HG03045 (cell line): Measurements from ENCODE around the gene RAET1L.
"Not testable (repeated sequence)": the region's sequence is repeated elsewhere in the genome, so short reads cannot be mapped to it uniquely, and the experiment has no call there.

Experiments
- ATAC-seq: cut with Tn5 transposase; IDR thresholded peaks from one replicate; pipeline ENCODE4 v1.9.1; 2021; ENCODE audit warnings: mild to moderate bottlenecking, moderate library complexity; ENCODE audit not compliant: unreplicated experiment

The RAET1L gene, protein sequence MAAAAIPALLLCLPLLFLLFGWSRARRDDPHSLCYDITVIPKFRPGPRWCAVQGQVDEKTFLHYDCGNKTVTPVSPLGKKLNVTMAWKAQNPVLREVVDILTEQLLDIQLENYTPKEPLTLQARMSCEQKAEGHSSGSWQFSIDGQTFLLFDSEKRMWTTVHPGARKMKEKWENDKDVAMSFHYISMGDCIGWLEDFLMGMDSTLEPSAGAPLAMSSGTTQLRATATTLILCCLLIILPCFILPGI

DNA sequence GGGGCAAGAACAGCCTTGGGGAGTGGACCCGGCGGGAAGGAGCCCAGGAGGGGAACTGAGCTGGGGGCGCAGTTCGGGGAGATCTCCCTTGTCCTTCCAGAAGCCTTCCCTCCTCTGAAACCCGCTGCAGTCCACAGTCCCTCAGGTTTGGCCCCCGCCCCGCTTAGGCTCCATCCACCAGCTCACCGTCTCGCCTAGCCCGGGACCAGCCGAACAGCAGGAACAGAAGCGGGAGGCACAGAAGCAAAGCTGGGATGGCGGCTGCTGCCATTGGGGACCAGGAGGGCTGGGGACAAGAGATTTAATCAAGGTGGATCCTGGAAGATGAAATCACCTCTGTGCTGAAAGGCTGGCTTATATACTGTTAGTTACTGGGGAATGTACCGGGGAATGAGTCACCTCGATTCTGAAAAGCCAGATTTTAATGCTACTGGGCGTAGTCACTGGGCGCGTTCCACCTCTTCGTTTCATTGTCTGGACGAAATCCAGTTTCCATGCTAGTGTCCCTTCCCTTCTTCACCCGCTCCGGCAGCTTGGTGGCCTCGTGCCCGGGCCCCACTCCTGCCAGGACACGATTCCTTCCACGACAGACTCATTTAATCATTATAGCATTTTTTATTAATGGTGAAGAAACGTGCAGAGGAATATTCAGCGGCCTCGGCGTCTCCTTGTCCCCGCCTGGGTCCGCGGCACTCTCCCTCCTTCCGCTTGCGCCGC is at the start of gene RAET1L:
Gene RAET1L, minus strand, starts transcription at position 332 of the 717 bp plus-strand sequence. Its CDS starts 61 bp downstream, at position 271.
- no peak for ATAC-seq

DNA sequence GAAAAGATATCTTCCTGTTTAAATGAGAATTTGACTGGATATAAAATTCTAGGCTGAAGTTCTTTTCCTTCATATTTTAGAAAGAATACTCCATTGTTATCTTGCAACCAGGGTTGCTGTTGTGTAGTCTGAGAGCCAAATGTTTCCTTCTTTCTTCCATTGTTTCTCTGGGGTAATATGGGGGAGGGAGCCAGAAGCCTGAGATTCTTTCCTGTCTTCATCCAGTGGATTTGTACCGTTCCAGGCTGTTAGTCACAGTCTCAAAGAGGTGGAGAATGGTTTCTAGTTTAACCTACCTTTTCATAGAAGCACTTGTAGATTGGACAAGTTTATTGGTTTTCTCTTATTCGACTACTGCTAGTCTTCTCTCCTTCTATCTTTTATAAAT is 49.7 kb upstream of the RAET1L start:
- no peak for ATAC-seq

DNA sequence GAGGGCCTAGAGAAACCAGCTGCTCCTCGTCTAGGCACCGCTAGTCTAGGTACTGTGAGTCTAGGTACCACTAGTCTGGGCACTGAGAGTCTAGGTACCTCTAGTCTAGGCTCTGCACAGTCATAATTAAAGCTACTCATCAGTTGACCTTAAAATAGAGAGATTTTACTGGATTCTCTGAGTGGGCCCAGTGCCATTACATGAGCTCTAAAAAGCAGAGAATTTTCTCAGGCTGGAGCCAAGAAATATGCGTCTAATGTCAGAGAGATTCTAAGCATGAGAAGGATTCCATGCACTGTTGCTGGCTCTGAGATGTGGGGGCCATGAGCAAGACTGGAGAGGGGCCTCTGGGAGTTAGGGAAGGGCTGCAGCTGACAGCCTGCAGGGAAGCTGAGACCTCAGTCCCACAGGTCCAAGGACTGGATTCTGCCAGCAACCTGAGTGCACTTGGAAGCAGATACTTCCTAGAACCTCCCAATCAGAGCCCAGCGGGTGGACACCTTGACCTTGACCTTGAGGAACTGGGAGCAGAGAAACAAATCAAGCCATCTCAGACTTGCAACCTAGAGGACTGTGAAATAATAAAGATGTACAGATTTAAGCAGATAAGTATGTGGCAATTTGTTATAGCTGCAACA is 49.2 kb upstream of the RAET1L start:
- not testable (repeated sequence) for ATAC-seq

DNA sequence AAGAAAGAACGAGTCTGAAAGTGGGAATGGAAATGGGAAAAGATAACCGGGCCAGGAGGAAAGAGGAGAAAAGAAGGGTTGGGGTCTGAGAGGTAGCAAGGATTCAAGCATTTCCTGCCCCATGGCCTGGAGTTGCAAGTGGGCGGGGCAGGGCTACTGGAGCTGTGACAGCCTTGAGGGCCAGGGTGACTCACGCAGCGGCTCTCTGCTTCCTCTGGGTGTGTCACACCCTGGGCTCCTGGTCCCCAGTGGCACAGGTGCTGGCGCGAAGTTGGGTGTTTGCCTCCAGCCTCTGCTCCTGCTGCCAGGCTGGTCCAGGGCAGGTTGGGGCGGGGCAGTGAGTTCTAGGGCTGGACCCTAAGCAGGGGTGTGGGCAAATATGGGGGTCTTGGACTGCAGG is 46.9 kb upstream of the RAET1L start:
- no peak for ATAC-seq

DNA sequence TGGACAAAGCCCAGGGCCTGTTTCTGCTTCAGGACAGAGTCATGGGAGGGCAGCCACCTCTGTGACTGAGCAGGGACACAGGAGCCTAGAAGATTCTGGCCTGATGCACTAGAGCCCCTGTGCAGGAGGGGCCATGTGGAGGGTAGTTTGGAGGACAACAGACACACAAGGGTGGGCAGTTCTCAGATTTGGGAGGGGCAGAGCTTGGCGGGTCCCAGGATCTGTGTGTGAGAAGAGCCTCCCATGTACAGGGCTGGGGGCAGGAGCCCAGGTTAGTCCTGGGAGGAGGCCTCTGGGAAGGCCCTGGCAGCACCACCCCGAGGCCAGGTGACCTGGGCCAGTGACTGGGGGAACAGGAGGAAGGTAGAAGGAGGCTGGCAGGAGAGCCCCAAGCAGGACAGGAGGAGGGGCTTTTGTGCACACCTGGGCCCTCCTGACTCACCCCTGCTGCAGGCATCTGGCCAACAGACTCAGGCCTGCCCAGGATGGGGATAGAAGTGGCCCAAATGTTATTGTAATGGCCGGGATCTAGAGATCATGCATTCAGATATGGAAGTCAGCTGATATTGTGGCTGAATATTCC is 45.0 kb upstream of the RAET1L start:
- no peak for ATAC-seq

DNA sequence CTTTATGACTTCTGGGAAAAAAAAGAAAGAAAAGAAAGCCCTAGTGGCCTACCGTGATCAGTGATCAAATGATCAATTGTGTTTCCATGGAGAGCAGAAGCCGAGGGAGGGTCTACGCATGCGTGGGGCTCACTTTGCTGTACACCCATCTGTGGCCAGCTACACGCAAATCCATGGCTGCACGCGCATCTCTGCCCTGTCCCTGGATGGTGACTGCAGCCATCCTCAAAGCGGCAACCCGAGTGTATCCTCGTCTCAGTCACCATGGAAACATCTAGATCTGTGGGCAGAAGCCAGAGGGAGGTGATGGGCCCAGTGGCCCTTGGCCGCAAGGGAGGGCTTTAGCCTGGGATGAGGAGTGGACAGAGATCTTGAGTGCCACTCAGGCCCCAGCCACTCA is 44.4 kb upstream of the RAET1L start:
- no peak for ATAC-seq

DNA sequence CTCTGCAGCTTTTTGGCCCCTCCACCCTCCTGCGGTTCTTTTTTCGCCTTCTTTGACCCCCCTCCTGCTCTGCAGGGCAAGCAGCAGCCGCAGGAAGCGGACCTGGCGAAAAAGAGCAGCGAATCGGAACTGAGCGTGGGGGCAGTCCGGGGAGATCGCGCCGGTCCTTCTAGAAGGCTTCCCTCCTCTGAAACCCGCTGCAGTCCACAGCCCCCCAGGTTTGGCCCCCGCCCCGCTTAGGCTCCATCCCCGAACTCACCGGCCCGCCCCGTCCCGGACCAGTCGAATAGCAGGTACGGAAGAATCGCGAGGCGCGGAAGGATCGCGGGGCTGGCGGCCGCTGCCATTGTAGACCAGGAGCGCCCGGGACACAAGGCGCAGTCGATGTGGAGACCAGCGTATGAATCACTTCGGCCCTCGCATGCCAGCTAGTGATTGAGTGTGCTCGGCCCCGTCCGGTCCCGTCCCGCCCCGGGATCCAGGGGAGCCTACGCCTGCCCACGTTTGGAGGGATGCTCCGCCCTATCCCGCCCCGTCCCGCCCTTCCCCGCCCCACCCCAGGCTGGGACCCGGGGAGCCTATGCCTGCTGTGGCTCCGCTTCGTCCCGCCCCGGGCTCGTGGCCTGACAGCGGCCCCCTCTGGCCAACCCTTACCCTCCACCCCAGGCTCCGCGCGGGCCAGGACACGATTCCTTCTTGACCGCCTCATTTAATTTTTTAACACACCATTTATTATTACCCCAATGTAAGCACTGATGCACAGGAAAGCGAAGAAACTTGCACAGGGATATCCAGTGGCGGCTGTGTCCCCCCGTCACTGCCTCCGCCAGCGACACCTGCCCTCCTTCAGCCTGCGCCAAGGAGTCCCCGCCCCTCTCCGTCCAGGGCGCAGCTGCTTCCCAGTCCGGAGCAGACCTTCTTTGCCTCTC is 43.7 kb upstream of the RAET1L start, which contains the start of gene ULBP3:
Gene ULBP3, minus strand, starts transcription at position 402 of the 929 bp plus-strand sequence. Its CDS starts 55 bp downstream, at position 347.
- peak; percentile 80 for ATAC-seq

DNA sequence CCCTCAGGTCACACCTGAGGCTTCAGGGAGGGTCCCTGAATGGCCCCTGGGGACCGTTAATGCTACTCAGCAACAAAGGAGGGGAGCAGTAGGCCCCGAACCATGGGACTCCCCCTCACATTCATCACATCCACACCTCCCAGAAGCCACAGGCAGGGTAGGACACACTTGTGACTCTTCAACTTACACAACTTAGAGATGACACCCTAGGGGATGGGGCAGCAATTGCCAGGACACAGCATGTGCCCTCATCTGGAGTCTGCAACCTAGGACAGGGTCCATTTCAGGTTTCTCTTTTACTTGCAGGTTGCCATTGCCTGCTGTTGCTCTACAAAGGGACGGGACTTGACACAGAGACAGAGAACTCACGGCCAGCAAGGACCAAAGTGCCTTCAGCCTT is 42.8 kb upstream of the RAET1L start:
- no peak for ATAC-seq

DNA sequence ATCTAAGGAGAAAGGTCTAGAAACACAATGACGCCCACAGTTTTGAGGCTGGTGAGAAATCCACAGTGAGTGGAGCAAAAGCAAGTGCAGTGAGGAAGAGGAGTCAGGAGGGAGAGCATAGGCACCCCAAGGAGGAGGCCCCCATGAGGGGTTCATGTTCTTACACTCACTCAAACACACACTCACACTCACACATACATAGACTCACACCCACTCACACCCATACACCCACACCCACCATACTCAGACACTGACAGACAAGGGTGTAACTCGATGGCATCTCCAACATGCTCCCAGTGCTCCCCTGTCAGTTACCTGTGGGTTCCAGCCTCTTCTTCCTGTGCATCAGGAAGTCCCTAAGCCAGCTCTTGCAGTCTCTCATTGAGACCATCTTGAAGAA is 39.8 kb upstream of the RAET1L start:
- no peak for ATAC-seq

DNA sequence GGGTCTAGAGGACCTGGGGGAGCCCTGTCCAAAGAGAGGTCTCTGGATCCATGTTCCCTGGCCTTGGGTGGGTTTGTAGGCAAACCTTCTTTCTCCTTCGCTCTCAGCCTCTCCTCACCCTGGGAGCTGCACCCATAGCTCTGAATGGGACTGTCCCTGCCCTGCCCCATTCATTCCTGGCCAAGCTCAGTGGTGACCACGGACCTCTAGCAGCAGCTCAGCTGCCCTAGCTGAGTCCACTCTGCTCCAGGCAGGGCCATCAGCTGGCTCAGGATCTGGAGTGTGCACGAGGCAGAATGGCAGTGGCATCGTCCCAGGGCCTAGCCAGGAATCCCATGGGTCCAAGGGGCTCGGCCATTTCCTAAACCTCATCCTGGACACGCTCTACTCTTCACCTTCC is 38.3 kb upstream of the RAET1L start:
- no peak for ATAC-seq

DNA sequence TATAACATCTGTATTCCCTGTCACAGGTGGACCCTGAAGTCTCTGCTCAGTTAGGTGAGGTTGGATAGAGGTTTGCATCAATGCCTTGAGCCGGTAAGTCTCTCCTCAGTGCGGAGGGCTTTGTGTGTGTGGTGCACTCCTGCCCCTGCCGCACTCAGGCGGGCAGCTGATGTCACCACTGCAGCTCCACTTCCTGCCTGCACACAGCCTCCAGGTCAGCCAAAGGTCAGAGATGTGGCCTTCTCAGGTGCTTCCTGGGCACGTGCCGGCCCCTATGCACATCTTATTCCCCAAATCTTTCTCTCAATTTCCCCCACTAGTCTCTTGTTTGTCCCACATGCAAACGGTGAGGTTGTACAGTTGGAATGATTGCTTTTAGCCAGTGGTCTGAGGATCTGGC is 34.6 kb upstream of the RAET1L start:
- not testable (repeated sequence) for ATAC-seq

DNA sequence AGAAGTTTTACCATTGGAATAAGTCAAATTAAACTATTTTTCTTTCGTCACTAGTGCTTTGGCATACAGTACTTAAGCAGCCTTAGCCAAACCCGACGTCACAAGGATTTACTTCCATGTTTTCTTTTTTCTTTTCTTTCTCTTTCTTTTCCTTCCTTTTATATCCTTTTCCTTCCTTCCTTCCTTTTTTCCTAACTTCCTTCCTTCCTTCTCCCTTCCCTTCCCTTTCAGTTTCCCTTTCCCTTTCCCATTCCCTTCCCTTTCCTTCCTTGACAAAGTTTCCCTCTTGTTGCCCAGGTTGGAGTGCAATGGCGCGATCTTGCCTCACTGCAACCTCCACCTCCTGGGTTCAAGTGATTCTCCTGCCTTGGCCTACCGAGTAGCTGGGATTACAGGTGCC is 33.7 kb upstream of the RAET1L start:
- ATAC-seq = no peak

DNA sequence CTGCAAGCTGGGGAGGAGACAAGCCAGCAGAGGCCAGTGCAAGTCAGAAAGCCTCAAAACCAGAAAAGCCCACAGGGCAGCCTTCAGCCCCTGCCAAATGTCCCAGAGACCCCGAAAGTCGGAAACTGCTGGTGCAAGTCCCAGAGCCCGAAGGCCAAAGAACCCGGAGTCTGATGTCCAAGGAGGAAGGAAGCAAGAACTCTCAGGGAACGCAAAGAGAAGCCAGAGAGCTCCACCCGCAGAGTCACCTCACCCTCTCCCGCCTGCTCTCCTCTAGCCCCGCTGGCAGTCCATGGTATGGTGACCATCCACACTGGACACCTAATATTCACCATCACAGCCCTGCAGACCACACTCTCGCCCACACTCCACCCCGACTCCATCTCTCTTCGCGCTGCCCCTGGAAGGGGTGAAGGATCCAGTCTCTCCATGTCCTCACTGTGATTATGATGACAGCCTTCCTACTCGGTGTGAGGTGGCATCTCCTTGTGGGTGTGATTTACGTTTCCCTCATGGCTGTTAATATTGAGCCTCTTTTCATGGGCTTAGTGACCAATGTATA is 33.0 kb upstream of the RAET1L start:
- ATAC-seq = no peak

DNA sequence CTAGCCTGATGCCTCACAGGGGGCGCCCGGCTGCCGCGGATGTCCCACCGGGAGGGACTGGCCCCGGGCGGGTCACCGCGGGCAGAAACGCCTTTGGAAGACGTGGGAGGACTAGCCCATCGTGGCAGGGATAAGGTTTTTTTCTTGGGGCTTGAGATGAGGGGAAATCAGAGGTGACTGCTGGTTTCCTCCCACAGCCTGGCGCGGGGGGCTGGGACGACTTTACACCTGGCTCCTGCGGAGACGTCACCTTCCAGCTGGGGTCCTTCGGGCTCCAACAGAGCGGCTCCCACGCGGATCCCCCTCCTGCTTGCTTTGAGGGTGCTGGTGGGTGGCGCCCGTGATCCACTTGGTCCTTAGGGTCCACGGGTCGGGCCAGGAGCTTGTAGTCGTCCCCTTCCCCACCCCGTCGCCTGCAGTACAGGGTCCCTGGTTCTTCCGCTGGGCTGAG is 32.2 kb upstream of the RAET1L start:
- ATAC-seq = no peak

DNA sequence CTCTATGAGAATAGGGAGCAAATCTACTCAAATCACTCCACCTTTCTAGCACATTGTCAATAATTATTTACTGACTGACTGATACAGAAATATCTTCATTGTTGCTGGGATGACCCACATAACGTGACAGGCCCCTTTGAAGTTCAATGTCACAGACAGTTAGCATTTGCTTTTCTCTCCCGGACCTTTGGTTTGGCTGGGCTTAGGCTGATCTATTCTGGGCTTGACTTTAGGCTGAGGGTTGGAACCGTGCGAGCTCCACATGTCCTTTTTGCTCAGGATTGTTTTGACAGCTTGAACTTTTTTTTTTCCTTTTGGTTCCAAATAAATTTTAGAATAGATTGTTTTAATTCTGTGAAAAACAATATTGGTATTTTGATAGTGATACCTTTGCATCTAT is 31.6 kb upstream of the RAET1L start:
- no peak for ATAC-seq

DNA sequence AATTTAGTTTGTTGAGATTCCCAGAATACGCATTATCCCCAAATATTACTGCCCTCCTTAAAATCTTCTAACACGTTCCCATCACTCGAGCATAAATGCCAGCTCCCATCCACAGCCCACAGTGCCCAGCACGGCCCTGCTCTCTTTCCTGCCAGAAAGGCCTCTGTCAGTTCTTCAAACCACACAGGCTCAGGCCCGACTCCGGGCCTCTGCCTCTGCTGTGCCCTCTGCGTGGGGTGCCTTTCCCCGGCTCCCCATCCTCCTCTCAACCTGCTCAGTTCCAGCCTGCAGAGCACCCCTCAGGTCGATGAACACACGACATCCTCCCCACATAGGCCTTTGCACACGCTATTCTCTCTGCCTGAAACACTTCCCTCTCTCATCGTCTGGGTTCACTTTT is 30.8 kb upstream of the RAET1L start:
- ATAC-seq = no peak

DNA sequence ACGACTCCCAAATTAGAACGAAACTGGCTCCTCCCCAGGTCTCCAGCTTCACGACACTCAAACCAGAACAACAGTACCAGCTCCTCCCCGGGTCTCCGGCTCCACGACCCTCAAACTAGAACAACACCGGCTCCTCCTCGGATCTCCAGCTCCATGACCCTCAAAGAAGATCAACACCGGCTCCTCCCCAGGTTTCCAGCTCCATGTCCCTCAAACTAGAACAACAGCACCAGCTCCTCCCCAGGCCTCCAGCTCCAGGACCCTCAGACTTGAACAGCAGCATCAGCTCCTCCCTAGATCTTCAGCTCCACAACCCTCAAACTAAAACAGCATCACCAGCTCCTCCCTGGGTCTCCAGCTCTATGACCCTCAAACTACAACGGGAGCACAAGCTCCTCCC is 29.8 kb upstream of the RAET1L start:
- ATAC-seq = no peak

DNA sequence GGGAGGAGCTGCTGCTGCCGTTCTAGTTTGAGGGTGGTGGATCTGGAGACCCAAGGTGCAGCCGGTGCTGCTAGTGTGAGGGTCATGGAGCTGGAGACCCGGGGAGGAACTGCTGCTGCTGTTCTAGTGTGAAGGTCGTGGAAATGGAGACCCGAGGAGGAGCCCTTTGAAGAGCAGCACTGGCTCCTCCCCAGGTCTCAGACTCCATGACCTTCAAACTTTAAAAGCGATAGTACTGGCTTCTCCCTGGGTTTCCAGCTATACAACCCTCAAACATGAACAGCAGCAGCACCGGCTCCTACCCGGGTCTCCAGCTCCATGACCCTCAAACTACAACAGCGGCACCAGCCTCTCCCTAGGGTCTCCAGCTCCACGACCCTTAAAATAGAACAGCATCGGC is 28.1 kb upstream of the RAET1L start:
- ATAC-seq = no peak

DNA sequence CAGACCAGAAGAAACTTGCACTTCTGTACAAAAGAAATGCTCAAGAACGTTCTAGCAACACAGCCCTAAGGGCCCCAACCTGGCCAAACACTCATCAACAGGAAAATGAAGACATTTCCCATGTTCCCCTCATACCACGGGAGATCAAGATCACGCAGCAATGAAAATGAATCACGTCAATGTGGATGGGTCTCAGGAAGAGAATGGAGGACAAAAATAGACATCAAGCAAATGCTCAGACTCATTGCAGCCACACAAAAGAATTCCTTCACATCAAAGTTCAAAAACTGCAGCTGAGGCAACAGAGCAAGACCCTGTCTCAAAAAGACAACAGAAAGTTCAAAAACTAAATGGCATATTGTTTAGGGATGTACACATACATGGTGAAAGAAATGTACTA is 25.5 kb upstream of the RAET1L start:
- ATAC-seq = no peak

DNA sequence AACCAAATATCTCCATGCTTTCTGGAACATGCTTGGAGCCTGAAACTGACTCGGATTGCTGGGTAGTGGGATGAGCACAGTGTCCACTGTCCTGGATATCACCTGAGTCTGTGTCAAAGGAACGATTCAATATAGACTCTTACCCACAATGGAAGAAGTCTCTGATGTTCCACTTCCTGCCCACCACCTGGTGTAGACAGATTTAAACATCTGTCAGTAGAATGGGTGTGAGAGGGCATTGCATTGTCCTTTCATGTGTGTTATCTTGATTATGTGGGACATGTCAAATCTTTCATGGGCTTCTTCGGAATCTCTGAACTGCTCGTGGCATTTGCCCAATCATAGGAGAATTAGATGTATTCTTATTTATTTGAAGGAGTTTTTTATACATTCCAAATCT is 22.8 kb upstream of the RAET1L start:
- ATAC-seq = no peak
